NCI-H1436 (cell line): ENCODE results near the gene ITPK1.
"Not testable (repeated sequence)": the region's sequence is repeated elsewhere in the genome, so short reads cannot be mapped to it uniquely, and the experiment has no call there.

Source experiments
- DNase-seq: peaks from one replicate; lab custom pipeline; 2025; lab: John Stamatoyannopoulos, UW

The ITPK1 gene

GRCh38 chr14:93115821-93116675 is at the start of gene ITPK1:
TSS of gene ITPK1 (minus strand) at chr14:93115925. CDS start at chr14:93115163, 762 bp downstream.
- DNase-seq: peak; percentile 45

DNA sequence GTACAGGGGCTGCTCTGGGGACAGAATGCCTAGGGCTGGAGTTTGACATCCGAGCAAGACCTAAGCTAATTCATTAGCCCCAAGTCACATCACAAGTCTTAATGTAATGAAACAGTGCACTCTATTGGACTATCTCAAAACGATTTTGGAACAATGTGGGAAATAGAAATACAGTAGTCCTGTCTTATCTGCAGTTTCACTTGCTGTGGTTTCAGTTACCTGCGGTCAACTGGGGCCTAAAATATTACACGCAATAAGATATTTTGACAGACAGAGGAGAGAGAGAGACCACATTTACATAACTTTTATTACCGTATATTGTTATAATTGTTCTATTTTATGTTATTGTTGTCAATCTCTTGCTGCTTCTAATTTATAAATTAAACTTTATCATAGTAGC is 47.8 kb upstream of the ITPK1 start:
- DNase-seq: no peak

- DNase-seq: no peak
Observed at GRCh38 chr14:93161411-93161940, 45.8 kb upstream of the ITPK1 start.

- DNase-seq: no peak
Observed at GRCh38 chr14:93160353-93160801, 44.7 kb upstream of the ITPK1 start.

DNA sequence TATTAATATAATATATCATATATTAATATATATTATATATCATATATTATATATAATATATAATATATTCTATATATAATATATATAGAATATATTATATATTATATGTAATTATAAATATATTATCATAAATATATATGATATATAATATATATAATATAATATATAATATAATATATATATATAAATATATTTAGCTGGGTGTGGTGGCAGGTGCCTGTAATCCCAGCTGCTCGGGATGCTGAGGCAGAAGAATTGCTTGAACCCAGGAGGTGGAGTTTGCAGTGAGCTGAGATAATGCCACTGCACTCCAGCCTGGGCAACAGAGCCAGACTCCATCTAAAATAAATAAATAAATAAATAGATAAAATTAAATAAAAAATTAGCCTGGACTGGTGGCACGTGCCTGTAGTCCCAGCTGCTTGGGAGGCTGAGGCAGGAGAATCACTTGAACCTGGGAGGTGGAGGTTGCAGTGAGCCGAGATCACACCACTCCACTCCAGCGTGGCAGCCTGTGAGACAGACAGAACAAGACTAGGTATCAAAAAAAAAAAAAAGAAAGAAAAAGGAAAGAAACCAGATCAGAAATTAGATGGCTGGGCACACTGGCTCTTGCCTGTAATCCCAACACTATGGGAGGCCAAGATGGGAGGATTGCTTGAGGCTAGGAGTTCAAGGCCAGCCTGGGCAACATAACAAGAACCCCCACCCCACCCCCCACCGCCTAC is 44.1 kb upstream of the ITPK1 start:
- DNase-seq: not testable (repeated sequence)

GRCh38 chr14:93158349-93158748 is 42.6 kb upstream of the ITPK1 start:
- DNase-seq: not testable (repeated sequence)

GRCh38 chr14:93156693-93157369 is 41.1 kb upstream of the ITPK1 start:
- no peak for DNase-seq

DNA sequence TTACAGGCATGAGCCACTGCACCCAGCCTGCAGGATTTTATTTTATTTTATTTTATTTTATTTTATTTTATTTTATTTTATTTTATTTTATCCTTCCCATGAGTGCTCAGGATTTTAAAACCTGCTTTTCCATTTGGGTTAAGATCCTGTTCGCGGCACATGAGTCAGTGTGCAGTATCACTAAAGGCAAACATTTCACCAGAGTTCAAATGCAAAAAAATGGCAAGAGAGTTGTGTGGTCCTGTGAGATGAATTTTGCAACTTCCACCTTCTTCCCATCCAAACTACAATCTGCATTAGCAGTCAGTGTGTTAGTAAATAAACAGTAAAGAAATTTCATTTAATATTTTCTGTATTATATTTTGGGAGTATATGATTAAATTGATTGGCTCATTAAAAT is 39.9 kb upstream of the ITPK1 start:
- no peak for DNase-seq

DNA sequence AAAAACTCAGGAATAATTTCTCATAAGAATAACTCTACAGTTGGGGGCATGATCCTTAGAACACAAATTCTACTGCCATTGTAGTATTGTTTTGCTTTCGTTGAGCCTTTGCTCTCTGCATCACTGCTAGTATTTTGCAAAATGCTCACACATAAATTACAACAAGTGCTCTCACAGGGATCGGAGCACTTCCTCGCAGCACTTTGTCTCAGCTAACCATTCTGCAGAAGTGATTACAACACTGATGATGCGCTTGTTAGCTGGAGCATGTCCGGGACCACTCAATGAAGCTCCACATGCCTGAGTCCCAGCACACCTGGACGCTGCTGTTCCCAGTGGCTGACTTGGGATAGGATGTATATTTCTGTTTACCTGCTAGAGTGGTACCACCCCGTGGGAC is 37.4 kb upstream of the ITPK1 start:
- no peak for DNase-seq

DNA sequence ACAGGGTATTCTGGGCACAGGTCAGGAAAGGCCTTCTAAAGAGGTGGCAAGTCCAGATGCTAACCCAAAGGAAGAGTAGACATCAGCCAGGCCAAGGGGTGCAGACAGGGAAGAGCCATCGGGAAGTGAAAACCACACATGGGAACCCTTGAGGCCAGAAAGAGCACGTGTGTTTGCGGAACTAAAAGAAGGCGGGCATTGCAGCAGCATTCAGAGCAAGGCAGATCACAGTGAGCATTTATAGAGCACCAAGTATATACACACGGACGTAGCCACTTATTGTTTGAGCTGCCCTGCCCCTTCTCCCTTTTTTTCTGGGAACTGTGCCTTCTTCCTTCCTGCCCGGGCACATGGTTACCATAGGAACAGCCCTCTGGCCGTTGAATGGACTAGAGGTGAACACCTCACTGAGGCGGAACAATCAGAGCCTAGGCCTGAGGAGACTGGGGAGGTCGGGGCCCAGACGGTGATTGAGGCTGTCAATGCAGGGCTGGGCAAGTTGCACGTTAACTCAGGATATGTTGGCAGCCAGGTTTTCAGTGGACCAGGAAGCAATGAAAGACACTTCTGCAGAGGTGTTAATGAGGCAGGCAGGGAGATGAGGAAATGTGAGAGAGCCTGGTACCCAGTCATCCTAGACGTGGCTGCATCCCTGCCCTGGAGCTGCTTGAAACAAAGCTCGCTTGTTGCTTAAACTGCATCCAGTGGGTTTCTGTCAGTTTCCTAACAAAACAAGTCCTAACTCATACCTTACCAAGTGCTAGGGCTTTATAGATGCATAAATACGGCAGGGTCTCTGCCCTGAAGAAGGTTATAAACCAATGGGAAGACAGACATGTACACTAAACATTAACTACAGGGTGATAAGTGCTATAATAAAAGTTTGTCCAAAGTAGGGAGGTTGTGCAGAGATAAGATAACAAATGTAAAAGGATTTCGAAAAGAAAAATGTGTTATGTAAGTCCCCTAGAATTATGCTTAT is 34.8 kb upstream of the ITPK1 start:
- DNase-seq: no peak

GRCh38 chr14:93148979-93149378 is 33.3 kb upstream of the ITPK1 start:
- no peak for DNase-seq

DNA sequence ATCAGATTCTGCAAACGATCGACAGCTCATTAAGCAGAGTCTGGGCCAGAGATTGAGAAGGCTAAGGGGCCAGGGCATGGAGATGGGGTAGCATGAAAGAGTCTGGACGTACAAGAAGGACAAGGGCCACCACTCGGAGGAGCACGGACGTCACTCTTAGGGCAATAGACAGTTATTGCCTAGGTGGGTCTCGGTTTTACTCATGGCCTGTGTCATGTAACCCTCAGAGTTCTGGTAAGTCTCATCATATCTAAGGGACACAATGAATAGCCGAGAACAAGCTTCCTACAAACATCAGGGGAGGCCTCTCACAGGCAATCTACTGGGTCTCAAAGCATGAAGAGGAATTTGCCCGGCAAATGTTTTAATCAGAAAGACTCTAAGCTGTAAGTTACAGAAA is 30.4 kb upstream of the ITPK1 start:
- DNase-seq: no peak

- DNase-seq: no peak
Observed at GRCh38 chr14:93142854-93143652, 27.3 kb upstream of the ITPK1 start.

- no peak for DNase-seq
Observed at GRCh38 chr14:93137864-93138263, 22.1 kb upstream of the ITPK1 start.

DNA sequence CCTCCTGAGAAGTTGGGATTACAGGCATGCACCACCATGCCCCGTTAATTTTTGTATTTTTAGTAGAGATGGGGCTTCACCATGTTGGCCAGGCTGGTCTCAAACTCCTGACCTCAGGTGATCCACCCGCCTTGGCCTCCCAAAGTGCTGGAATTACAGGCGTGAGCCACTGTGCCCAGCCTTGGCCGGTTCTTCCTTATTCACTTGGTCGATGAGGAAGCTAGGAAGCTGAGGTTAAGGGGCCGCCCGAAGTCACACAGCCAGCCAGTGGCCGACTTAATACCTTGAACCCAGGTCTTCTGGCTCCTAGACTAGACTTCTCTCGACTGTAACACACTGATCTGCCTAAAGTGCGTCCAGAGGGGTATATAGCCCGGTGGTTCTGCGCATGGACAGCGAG is 20.8 kb upstream of the ITPK1 start:
- DNase-seq: not testable (repeated sequence)

- DNase-seq: no peak
Observed at GRCh38 chr14:93136009-93136408, 20.3 kb upstream of the ITPK1 start.

DNA sequence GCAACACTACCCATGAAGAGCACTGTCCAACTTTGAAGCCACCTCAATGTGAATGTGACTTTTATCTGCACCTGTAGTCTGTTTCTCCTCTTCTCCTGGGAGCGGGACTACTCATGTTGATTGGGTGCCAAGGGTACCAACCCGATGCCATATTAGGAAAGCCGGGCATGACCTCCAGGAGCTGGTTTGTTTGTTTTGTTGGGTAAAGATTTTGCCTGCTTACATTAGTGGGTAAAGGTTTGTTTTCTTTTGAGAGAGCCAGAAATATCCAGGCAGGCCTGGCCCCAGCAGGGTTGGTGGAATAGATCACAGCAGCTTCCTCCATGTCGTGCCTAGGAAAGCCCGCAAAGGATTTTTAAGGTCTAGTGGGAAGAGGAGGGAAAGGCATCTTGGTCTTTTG is 19.7 kb upstream of the ITPK1 start:
- DNase-seq: no peak

- no peak for DNase-seq
Observed at GRCh38 chr14:93133464-93133863, 17.7 kb upstream of the ITPK1 start.

- DNase-seq: no peak
Observed at GRCh38 chr14:93132472-93133065, 16.8 kb upstream of the ITPK1 start.

DNA sequence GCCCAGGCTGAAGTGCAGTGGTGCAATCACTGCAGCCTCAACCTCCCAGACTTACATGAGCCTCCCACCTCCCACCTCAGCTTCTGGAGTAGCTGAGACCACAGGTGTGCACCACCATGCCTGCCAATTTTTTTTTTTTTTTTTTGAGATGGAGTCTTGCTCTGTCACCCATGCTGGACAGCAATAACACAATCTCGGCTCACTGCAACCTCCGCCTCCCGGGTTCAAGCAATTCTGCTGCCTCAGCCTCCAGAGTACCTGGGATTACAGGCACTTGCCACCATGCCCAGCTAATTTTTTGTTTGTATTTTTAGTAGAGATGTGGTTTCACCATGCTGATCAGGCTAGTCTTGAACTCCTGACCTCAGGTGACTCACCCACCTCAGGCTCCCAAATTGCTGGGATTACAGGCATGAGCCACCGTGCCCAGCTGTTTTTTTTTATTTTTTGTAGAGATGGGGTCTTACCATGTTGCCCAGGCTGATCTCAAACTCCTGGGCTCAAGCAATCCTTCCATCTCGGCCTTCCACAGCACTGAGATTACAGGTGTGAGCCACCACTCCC is 15.6 kb upstream of the ITPK1 start:
- DNase-seq: not testable (repeated sequence)
